HepG2 (cell line): Measurements from ENCODE around the gene RECQL. TPM values are rescaled to one million over a fixed set of nuclear protein-coding genes. Genes with fewer than 3 reads are reported as not detected.

Source experiments
- ATAC-seq: fragments of 200-7000 bp; cut with Tn5 transposase; 3 replicates; pipeline ENCODE4 v1.9.1; 2020; ENCODE audit warnings: mild to moderate bottlenecking, moderate library complexity
- BruUV-seq: library from RNA; stranded (reverse); fragments of 400-500 nt; replicated peaks from 2 replicates; lab custom pipeline; 2021; lab: Mats Ljungman, UMichigan
- CTCF ChIA-PET: fragments of 300-600 bp; formaldehyde crosslinking; extraction: SDS; loops from one replicate; lab custom pipeline; 2021; ENCODE audit warnings: low total read pairs, inconsistent platforms, low intra/inter-chr PET ratio; lab: Yijun Ruan, JAX
- POLR2A ChIA-PET: fragments of 350-600 bp; sonication (Branson Sonifier 250); formaldehyde crosslinking; loops from one replicate; lab custom pipeline; 2020; ENCODE audit warnings: antibody characterized with exemption, inconsistent platforms; lab: Yijun Ruan, JAX
- DNase-seq: peaks from one replicate; pipeline ENCODE4 v3.0.0-alpha.2; 2015; ENCODE audit warnings: low spot score
- FAIRE-seq: peaks from 3 replicates; lab custom pipeline; 2011; peaks lifted over from hg19 to GRCh38; lab: Jason Lieb, UNC
- H2AFZ ChIP-seq: one replicate; pipeline ENCODE4 v1.6.1; 2011; ENCODE audit warnings: low read length, inconsistent platforms
- H3K27ac ChIP-seq: fragments of 300-600 bp; 3 replicates; pipeline ENCODE4 v1.8.0; 2011; ENCODE audit warnings: mixed run types, mild to moderate bottlenecking, mixed read lengths, low read length, inconsistent platforms; ENCODE audit not compliant: insufficient read depth; ENCODE audit errors: extremely low read length
- H3K27me3 ChIP-seq, 2 experiments: fragments of 200-600 bp in 1 of 2; 2 replicates in 1 of 2; 3 replicates in 1 of 2; pipeline versions ENCODE4 v1.6.0 to v1.8.0; 2011; ENCODE audit warnings: low read length in 2 of 2, mild to moderate bottlenecking in 2 of 2, moderate library complexity in 2 of 2, inconsistent platforms in 1 of 2; ENCODE audit not compliant: insufficient read depth in 2 of 2, control insufficient read depth in 1 of 2
- H3K36me3 ChIP-seq, 2 experiments: fragments of 200-600 bp in 1 of 2; replicated peaks in 1 of 2; 2 replicates in 1 of 2; 3 replicates in 1 of 2; pipeline versions ENCODE4 v1.5.1 to v1.8.0; 2011; ENCODE audit warnings: low read length in 2 of 2, inconsistent platforms in 1 of 2; ENCODE audit not compliant: insufficient read depth in 2 of 2, control insufficient read depth in 1 of 2
- H3K4me1 ChIP-seq: 2 replicates; pipeline ENCODE4 v1.5.1; 2012; ENCODE audit warnings: low read length, inconsistent platforms; ENCODE audit not compliant: insufficient read depth
- H3K4me2 ChIP-seq: 2 replicates; pipeline ENCODE4 v1.6.0; 2011; ENCODE audit warnings: low read depth, low read length, inconsistent platforms
- H3K4me3 ChIP-seq, 3 experiments: fragments of 200-600 bp in 1 of 3; sonication (generic), shearing (Covaris generic) in 1 of 3; replicated peaks in 1 of 3; 2 replicates each; pipeline ENCODE4 v1.5.1; 2011 to 2016; ENCODE audit warnings: low read length in 3 of 3, inconsistent platforms in 2 of 3, low read depth in 2 of 3, mild to moderate bottlenecking in 2 of 3, control low read depth in 1 of 3, mixed read lengths in 1 of 3; ENCODE audit not compliant: insufficient read depth in 1 of 3
- H3K79me2 ChIP-seq: one replicate; pipeline ENCODE4 v1.6.1; 2011; ENCODE audit warnings: low read length, inconsistent platforms; ENCODE audit not compliant: insufficient read depth
- H3K9ac ChIP-seq: 2 replicates; pipeline ENCODE4 v1.6.0; 2011; ENCODE audit warnings: mild to moderate bottlenecking, low read depth, low read length, inconsistent platforms; ENCODE audit not compliant: insufficient read depth
- H3K9me3 ChIP-seq: 2 replicates; pipeline ENCODE4 v1.5.1; 2012; ENCODE audit warnings: mild to moderate bottlenecking, low read length
- H4K20me1 ChIP-seq: 2 replicates; pipeline ENCODE4 v1.6.0; 2011; ENCODE audit warnings: inconsistent platforms, mild to moderate bottlenecking, low read length, moderate library complexity; ENCODE audit not compliant: insufficient read depth
- DMTF1 ChIP-seq: sonication (generic); formaldehyde crosslinking; IDR thresholded peaks from 2 replicates; pipeline ENCODE4 v1.4.0; 2020; ENCODE audit warnings: mild to moderate bottlenecking, missing genetic modification reagents
- GATAD2A ChIP-seq: IDR thresholded peaks from 2 replicates; pipeline ENCODE4 v1.6.1; 2016
- JUND ChIP-seq: sonication (generic); formaldehyde crosslinking; IDR thresholded peaks from 2 replicates; pipeline ENCODE4 v1.8.0; 2022; ENCODE audit warnings: mild to moderate bottlenecking, missing genetic modification reagents
- KDM4B ChIP-seq: sonication (generic); formaldehyde crosslinking; IDR thresholded peaks from 2 replicates; pipeline ENCODE4 v1.4.0; 2020; ENCODE audit warnings: missing genetic modification reagents
- MIER3 ChIP-seq: IDR thresholded peaks from 2 replicates; pipeline ENCODE4 v1.6.1; 2016; ENCODE audit warnings: missing compliant biosample characterization, borderline replicate concordance
- NR2F1 ChIP-seq, 2 experiments: fragments of 450-650 bp in 1 of 2; formaldehyde crosslinking in 1 of 2; IDR thresholded peaks; 2 replicates each; pipeline versions ENCODE4 v1.5.0 to v1.6.1; 2016 to 2020; ENCODE audit warnings: mild to moderate bottlenecking in 1 of 2, missing compliant biosample characterization in 1 of 2, missing genetic modification reagents in 1 of 2, moderate library complexity in 1 of 2
- REL ChIP-seq: sonication (generic); formaldehyde crosslinking; conservative IDR thresholded peaks from 2 replicates; pipeline ENCODE4 v1.8.0; 2022; ENCODE audit warnings: mild to moderate bottlenecking, missing genetic modification reagents, moderate library complexity
- SP1 ChIP-seq, 2 experiments: fragments of 450-650 bp in 1 of 2; sonication (generic) in 1 of 2; formaldehyde crosslinking in 1 of 2; IDR thresholded peaks; 2 replicates each; pipeline versions ENCODE4 v1.4.0 to v1.6.1; 2016 to 2020; ENCODE audit warnings: missing genetic modification reagents in 1 of 2
- TBP ChIP-seq: sonication (generic); formaldehyde crosslinking; IDR thresholded peaks from 2 replicates; pipeline ENCODE4 v1.5.0; 2020; ENCODE audit warnings: missing genetic modification reagents
- YY1 ChIP-seq: IDR thresholded peaks from 2 replicates; pipeline ENCODE4 v1.6.1; 2011; ENCODE audit warnings: low read length, low read depth, moderate library complexity, mild to moderate bottlenecking; ENCODE audit not compliant: insufficient read depth, insufficient replicate concordance
- ZFP37 ChIP-seq: sonication (generic); formaldehyde crosslinking; IDR thresholded peaks from 2 replicates; pipeline ENCODE4 v1.4.0; 2020; ENCODE audit warnings: missing genetic modification reagents, borderline replicate concordance
- ZNF7 ChIP-seq: IDR thresholded peaks from 2 replicates; pipeline ENCODE4 v1.6.1; 2016; ENCODE audit warnings: missing biosample characterization, missing genetic modification reagents
- ZNF780A ChIP-seq: sonication (generic); formaldehyde crosslinking; IDR thresholded peaks from 2 replicates; pipeline ENCODE4 v1.8.0; 2022; ENCODE audit warnings: mild to moderate bottlenecking, missing genetic modification reagents, moderate library complexity
- WGBS: methylation state at CpG from one replicate; pipeline ENCODE4 v1.1.6; 2017; ENCODE audit warnings: low lambda C conversion rate; 5-methylcytosine and 5-hydroxymethylcytosine counted together
- in situ Hi-C: cut with HindIII; loops from 2 replicates; pipeline ENCODE4 v1.10.0; 2017; ENCODE audit warnings: low pct_unique_long_range_greater_than_20kb; ENCODE audit not compliant: extremely low pct_ligation_motif_present
- intact Hi-C: fragments of 100-400 bp; cut with micrococcal nuclease; formaldehyde crosslinking; loops from one replicate; pipeline ENCODE4 v1.10.0; 2022; ENCODE audit not compliant: unreplicated experiment
- polyA plus RNA-seq, 8 experiments: library from polyadenylated mRNA; depleted of rRNA in 3 of 8; stranded (reverse) in 7 of 8; unstranded in 1 of 8; fragments of >200 nt; fragmentation: Illumina TruSeq in 4 of 8; extraction: Trizol in 4 of 8; gene quantifications; 2 replicates each; pipeline versions ENCODE4 v1.2.1 to v1.2.3, GENCODE V29; 2011 to 2016; ENCODE audit warnings: low read depth in 4 of 8, missing spikeins in 1 of 8, mixed read lengths in 1 of 8; ENCODE audit not compliant: insufficient read depth in 1 of 8
- total RNA-seq, 5 experiments: library from RNA; depleted of rRNA; stranded (reverse); fragments of >200 nt; fragmentation: Illumina TruSeq; extraction: Trizol; gene quantifications; 2 replicates each; pipeline ENCODE4 v1.2.3, GENCODE V29; 2016; ENCODE audit warnings: low read depth in 1 of 5
- TF ChIP-seq, protein P1 (sequence below): sonication (generic); formaldehyde crosslinking; IDR thresholded peaks from 2 replicates; pipeline ENCODE4 v1.4.0; 2020; ENCODE audit warnings: mild to moderate bottlenecking, missing genetic modification reagents

Gene RECQL
- total and polyA plus RNA-seq, 2 of the 13 experiments (the other 11 are each of a cell fraction or from before 2014, with no cell fraction given), result 7.2 to 41.5 TPM

DNA sequence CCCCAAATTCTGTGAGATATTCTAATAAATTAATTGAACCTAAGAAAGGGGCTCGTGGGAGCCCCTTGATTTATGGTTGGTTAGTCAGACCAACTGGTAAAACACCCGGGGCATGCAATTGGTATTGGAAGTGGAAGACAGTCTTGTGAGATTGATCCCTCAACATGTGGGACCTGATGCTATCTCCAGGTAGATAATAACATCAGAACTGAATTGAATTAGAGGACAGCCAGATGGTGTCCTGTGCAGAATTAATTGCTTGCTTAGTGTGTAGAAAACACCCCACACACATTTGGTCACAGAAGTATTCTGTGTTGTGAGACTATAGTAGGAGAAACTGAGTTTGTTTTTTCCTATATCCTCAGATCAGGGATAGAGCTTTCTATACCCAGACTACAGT is 42.0 kb downstream of the RECQL start:
- no peaks in the 10 kb centered on the region for H3K79me2 ChIP-seq
- H3K9me3 ChIP-seq, result no peaks in the 10 kb centered on the region
- in situ Hi-C loops, result no loop called here
- H3K27me3 ChIP-seq, result no peaks in the 10 kb centered on the region
- DNase-seq, result no peak
- H3K36me3 ChIP-seq, result peaks cover 1 to 23% of the 10 kb centered on the region in 2 experiments; a peak in 3 of 5 replicates
- no peaks in the 10 kb centered on the region for H3K4me1 ChIP-seq
- ATAC-seq, result no peak
- TF ChIP-seq, protein P1, sequence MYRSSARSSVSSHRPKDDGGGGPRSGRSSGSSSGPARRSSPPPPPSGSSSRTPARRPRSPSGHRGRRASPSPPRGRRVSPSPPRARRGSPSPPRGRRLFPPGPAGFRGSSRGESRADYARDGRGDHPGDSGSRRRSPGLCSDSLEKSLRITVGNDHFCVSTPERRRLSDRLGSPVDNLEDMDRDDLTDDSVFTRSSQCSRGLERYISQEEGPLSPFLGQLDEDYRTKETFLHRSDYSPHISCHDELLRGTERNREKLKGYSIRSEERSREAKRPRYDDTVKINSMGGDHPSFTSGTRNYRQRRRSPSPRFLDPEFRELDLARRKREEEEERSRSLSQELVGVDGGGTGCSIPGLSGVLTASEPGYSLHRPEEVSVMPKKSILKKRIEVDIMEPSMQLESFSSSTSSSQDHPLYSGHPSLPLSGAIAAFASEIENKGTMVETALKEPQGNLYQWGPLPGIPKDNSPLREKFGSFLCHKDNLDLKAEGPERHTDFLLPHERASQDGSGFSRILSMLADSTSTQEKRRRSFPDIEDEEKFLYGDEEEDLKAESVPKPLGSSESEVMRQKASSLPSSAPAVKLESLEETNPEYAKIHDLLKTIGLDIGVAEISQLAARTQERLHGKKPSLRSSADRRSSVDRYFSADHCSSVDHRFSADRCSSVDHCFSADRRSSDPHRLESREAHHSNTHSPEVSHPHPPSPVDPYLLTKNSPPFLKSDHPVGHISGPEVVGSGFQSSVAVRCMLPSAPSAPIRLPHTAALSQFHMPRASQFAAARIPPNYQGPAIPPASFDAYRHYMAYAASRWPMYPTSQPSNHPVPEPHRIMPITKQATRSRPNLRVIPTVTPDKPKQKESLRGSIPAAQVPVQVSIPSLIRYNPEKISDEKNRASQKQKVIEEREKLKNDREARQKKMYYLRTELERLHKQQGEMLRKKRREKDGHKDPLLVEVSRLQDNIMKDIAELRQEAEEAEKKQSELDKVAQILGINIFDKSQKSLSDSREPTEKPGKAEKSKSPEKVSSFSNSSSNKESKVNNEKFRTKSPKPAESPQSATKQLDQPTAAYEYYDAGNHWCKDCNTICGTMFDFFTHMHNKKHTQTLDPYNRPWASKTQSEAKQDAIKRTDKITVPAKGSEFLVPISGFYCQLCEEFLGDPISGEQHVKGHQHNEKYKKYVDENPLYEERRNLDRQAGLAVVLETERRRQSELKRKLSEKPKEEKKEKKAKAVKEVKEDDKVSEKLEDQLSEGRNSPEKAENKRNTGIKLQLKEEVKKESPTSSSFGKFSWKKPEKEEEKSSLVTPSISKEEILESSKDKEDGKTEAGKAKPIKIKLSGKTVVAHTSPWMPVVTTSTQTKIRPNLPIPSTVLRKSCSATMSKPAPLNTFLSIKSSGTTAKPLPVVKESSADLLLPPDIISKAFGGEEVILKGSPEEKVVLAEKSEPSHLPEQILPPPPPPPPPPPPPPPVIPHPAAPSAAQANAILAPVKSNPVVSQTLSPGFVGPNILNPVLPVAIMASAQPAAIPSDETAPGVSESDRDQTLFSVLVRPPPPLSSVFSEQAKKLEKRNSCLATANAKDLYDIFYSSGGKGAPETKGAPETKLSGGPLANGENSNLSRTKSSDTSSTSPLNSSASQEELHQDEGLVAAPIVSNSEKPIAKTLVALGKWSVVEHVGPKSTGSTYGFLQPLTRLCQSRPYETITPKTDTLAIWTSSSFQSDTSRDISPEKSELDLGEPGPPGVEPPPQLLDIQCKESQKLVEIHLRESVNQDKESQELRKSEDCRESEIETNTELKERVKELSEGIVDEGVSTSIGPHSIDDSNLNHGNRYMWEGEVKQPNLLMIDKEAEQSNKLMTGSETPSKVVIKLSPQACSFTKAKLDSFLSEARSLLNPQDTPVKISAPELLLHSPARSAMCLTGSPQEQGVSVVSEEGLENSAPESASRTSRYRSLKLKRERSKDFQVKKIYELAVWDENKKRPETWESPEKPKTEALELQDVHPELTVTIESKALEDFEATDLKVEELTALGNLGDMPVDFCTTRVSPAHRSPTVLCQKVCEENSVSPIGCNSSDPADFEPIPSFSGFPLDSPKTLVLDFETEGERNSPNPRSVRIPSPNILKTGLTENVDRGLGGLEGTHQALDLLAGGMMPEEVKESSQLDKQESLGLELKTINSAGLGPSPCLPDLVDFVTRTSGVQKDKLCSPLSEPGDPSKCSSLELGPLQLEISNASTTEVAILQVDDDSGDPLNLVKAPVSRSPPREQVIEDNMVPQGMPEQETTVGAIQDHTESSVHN, result no peak
- TF ChIP-seq ZNF7 (CRISPR knock-in tag) (no peak), TBP (CRISPR knock-in tag) (no peak), DMTF1 (CRISPR knock-in tag) (no peak), ZNF780A (CRISPR knock-in tag) (no peak), JUND (CRISPR knock-in tag) (no peak), GATAD2A (CRISPR knock-in tag) (no peak), ZFP37 (CRISPR knock-in tag) (no peak), SP1 (IDR thresholded peaks at IDR 0.05) (no peak), SP1 (CRISPR knock-in tag; IDR thresholded peaks at IDR 0.05) (no peak), YY1 (no peak), NR2F1 (CRISPR knock-in tag; IDR thresholded peaks at IDR 0.05) (no peak), KDM4B (CRISPR knock-in tag) (no peak), REL (CRISPR knock-in tag) (no peak), MIER3 (CRISPR knock-in tag) (no peak)
- ChIA-PET CTCF (no interaction called here), POLR2A (no interaction called here)
- intact Hi-C loops, result no loop called here
- H3K9ac ChIP-seq, result no peak overlapping the region
- no peak overlapping the region for H3K4me2 ChIP-seq
- no TSS peak for BruUV-seq
- no peak overlapping the region for H2AFZ ChIP-seq
- no peak for FAIRE-seq
- no peak overlapping the region for H3K4me3 ChIP-seq
- no peaks in the 10 kb centered on the region for H4K20me1 ChIP-seq
- H3K27ac ChIP-seq, result no peak overlapping the region
- 92% methylated on average over 2 of the region's 2 CpGs for WGBS
